ENCODE results near the gene PSMD1.
A peak's percentile ranks its signal among the peaks of the same experiment; 100 is the strongest.
"Not testable (repeated sequence)": the region's sequence is repeated elsewhere in the genome, so short reads cannot be mapped to it uniquely, and the experiment has no call there.

PSMD1 gene

DNA sequence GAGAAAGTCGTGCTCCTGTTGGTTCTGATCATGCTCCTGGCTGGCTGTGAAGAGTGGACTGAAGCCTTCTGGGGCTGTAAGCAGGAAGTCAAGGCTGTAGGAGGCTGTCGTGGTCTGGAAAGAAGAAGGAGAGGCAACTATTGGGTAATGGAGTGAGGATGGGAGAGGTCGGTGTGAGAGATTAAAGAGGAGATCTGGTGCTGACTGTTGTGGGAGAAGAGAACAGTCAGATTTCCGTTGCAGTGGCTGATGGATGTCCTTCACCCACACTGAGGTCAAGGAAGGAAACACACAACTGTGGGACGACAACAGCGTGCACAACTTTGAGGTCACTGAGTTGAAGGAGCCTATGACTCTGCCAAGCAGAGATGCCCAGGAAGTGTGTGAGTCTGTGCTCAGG, 2.8 kb upstream of the PSMD1 start:
- no peak for DNase-seq (ENCODE audit: low read depth in 2 of 2)

DNA sequence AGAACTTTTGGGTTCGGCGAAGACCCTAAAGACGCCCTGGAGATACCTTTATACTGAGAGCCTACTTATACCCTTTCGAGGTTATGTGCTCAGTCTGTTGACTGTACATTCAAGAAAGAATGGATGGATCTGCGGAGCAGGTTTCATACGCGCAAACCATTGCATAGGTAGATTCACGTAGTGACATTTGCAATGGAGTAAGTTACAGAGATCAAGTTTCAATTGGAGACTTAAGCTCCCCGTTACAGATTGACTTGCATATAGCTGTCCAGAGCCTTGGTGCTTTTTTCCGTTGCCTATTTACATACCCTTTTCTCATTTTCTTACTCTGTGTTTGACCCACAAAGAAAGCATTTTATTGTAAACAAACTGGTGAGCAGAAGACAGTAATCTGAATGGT, 923 bp downstream of the PSMD1 start:
- DNase-seq (ENCODE audit: low read depth in 2 of 2): no peak

- no peak for DNase-seq (ENCODE audit: low read depth in 2 of 2)
Measured at GRCh38 chr2:231058761-231059550, 2.3 kb downstream of the PSMD1 start.

DNA sequence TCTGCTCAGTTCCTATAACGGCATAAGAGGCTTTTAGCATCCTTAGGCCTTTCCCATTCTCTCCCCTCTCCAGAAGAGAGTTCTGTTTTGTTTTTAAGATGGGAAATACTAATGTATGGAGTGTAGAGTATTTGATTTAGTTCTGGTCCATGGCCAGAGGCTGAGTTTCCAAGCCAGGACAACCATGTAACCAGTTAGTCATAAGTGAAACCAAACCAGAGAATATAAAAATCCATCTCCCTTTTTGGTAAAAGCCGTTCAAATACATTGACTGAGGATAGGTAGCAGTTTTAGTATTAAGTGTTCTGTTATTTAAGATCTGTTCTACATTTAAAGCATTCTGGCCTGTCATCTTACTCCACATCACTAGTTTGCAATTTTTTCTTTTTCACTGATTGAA, 3.1 kb downstream of the PSMD1 start:
- DNase-seq (ENCODE audit: low read depth in 2 of 2): no peak

GRCh38 chr2:231062776-231063175, 6.1 kb downstream of the PSMD1 start:
- no peak for DNase-seq (ENCODE audit: low read depth in 2 of 2)

DNA sequence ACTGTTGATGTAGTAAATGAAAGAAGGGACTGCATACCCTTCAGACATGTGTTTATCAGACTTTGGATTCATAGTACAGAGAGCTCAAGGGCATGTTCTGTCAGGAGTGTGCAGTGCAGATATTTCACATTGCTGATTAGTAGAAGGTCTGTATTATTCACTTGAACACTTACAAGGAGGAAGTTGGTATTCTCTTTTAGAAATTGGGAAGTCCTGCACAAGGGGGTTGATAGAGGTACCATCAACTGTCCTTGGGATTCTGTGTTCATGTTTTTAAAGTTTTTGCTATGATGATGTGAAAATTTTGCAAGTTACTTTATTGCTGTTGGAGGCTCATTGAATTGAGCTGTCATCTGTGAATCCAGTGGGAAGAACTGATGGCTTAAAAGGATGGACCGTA, 6.7 kb downstream of the PSMD1 start:
- no peak for DNase-seq (ENCODE audit: low read depth in 2 of 2)

- no peak for DNase-seq (ENCODE audit: low read depth in 2 of 2)
Measured at GRCh38 chr2:231065966-231066365, 9.3 kb downstream of the PSMD1 start.

GRCh38 chr2:231067531-231067930, 10.9 kb downstream of the PSMD1 start:
- DNase-seq (ENCODE audit: low read depth in 2 of 2): not testable (repeated sequence)

DNA sequence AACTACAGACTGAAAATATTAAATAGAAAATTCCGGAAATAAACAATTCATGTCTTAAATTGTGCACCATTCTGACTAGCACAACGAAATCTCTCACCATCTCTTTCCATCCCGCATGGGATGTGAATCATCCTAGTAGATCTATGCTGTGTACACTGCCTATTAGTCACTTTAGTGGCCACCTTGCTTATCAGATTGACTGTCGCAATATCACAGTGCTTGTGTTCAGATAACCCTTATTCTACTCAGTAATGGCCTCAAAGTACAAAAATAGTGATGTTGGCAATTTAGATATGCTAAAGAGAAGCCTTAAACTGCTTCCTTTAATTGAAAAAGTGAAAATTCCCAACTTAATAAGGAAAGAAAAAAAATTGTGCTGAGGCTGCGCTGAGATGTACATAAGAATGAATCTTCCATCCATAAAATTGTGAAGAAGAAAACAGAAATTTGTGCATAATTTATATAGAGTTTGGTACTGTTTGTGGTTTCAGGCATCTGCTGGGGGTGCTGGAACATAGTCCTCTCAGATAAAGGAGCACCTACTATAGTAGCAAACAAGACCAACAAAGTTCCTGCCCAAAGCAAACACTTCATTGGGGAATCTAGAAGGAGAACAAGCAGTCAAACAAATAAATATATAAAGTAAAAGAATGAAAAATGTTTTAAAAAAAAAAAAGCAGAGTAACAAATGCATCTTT, 12.0 kb downstream of the PSMD1 start:
- no peak for DNase-seq (ENCODE audit: low read depth in 2 of 2)

DNA sequence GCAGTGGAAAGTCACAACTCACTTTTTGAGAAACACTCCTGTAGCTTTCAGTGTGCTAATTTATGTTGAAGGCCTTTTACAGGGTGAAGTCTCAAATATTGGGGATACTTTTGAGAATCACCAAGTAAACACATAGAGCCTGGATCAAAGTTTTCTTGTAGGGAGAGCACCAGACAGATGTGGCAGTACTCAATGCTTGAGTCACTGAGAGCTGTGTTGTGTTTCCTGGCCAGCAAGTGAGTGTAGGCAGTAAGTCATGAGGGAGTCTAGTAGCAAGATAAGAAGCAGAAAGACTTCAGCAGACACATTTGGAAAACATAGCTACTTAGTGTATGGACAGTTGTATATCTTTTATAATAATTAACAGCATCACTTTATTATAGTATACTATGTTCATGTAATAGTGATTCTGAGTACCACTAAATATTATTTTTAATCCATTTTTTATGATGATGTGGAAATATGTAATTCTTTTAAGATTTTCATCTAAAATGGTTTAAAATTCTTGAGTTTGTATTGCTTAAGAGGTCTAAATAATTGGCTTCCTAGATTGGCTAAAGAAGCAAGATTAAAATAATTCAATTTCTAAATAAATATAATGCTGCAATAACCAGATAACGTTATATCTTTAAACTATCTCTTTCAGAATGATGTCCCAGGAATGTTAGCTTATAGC, 12.8 kb downstream of the PSMD1 start:
- no peak for DNase-seq (ENCODE audit: low read depth in 2 of 2)

DNA sequence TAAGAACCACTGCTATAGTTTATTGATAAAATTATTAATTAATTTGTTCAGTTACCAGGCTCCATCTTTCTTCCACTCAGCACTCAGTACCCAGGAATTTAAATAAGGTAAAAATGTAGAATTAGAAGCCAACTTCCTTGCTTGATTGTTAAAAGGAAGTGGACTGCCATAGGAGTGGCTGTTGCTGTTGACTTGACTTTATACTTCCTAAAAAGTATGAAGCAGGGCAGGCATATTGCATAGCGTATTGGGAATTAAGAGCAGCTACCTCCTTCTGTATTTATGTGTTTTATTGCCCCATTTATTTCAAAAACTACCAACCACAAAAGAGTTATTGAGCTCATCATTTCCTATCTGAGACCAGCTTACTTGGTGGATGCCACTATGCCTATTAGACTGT, 27.9 kb downstream of the PSMD1 start:
- DNase-seq (ENCODE audit: low read depth in 2 of 2): no peak

DNA sequence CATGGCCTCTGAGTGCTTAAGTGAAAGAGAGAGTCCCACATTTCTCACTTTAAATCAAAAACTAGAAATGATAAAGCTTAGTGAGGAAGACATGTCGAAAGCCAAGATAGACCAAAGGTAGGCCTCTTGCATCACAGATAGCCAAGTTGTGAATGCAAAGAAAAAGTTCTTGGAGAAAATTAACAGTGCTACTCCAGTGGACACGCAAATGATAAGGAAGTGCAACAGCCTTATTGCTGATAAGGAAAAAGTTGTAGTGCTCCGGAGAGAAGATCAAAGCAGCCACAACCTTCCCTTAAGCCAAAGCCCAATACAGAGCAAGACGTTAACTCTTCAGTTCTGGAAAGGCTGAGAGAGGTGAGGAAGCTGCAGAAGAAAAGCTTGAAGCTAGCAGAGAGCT, 32.1 kb downstream of the PSMD1 start:
- no peak for DNase-seq (ENCODE audit: low read depth in 2 of 2)

DNA sequence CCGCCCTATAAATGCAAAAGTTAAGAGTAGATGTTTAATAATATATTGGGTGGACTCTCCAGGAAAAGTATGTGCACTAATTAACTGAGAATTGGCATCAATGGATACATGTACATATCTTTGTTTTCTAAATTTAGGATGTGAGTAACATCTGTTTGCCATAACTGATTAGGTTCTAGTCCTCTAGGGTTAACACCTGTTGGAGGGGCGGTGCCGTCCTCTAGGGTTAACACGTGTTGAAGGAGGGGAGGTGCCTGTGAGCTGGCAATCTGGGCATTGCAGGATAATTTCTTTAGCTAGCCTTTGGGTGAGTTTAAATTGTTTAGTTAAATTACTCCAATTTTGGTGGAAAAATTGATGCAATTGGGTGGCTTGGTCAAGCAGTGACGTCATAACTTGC, 37.3 kb downstream of the PSMD1 start:
- no peak for DNase-seq (ENCODE audit: low read depth in 2 of 2)

- DNase-seq (ENCODE audit: low read depth in 2 of 2): no peak
Measured at GRCh38 chr2:231094736-231095346, 38.2 kb downstream of the PSMD1 start.

GRCh38 chr2:231099918-231100317, 43.3 kb downstream of the PSMD1 start:
- DNase-seq (ENCODE audit: low read depth in 2 of 2): no peak

DNA sequence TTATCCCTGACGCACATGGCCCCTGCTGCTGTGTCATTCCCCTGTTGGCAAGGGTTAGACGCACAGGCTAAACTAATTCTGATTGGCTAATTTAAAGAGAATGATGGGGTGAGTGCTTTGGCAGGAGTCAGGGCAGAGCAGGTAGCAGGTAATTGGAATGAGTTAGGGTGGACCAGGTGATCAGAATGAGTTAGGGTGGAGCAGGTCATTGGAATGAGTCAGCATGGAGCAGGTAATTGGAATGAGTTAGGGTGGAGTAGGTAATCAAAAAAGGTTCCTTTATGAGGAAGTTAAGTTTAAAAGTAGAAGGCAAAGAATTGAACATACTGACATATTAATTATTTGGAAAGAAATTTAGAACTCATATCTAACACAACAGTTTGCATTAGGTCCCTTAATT, 43.7 kb downstream of the PSMD1 start:
- DNase-seq (ENCODE audit: low read depth in 2 of 2): not testable (repeated sequence)

- no peak for DNase-seq (ENCODE audit: low read depth in 2 of 2)
Measured at GRCh38 chr2:231100990-231101389, 44.3 kb downstream of the PSMD1 start.

- no peak for DNase-seq (ENCODE audit: low read depth in 2 of 2)
Measured at GRCh38 chr2:231102772-231103171, 46.1 kb downstream of the PSMD1 start.

- DNase-seq (ENCODE audit: low read depth in 2 of 2): peak; percentile 42 to 46
Measured at GRCh38 chr2:231104115-231104713, 47.5 kb downstream of the PSMD1 start.

- DNase-seq (ENCODE audit: low read depth in 2 of 2): peak; percentile 29 to 33
Measured at GRCh38 chr2:231110551-231110950, 53.9 kb downstream of the PSMD1 start.

- no peak for DNase-seq (ENCODE audit: low read depth in 2 of 2)
Measured at GRCh38 chr2:231111987-231112386, 55.3 kb downstream of the PSMD1 start.

- DNase-seq (ENCODE audit: low read depth in 2 of 2): no peak
Measured at GRCh38 chr2:231113489-231113888, 56.8 kb downstream of the PSMD1 start.
